Heart right ventricle (tissue), 16 donors: ENCODE measurements around the gene RPS24. TPM values are rescaled to one million over a fixed set of nuclear protein-coding genes. Genes with fewer than 3 reads are reported as not detected.

Source experiments
- ATAC-seq, 8 donors: fragments of 200-7000 bp; cut with Tn5 transposase; one replicate each; pipeline ENCODE4 v1.9.1; 2020; ENCODE audit warnings: mild to moderate bottlenecking in 8 of 8, moderate library complexity in 8 of 8, moderate number of reproducible peaks in 1 of 8
- DNase-seq, 2 donors: peaks; one replicate each; pipeline ENCODE4 v3.0.0-alpha.2; 2020
- H3K27ac ChIP-seq, 10 donors: fragments of 200-600 bp; sonication (generic) in 2 of 10; one replicate each; pipeline versions ENCODE4 v1.5.0 to v1.8.0; 2020 to 2022; ENCODE audit warnings: mild to moderate bottlenecking in 3 of 10
- H3K27me3 ChIP-seq, 7 donors: fragments of 200-600 bp; one replicate each; pipeline ENCODE4 v1.8.0; 2021 to 2022; ENCODE audit warnings: mild to moderate bottlenecking in 2 of 7
- H3K36me3 ChIP-seq, 9 donors: fragments of 200-600 bp; sonication (generic) in 1 of 9; one replicate each; pipeline versions ENCODE4 v1.5.0 to v1.8.0; 2020 to 2022; ENCODE audit warnings: mild to moderate bottlenecking in 2 of 9
- H3K4me1 ChIP-seq, 9 donors: fragments of 200-600 bp; sonication (generic) in 1 of 9; one replicate each; pipeline versions ENCODE4 v1.5.0 to v1.8.0; 2020 to 2022; ENCODE audit warnings: mild to moderate bottlenecking in 4 of 9
- H3K4me3 ChIP-seq, 10 donors: fragments of 200-600 bp; sonication (generic) in 2 of 10; one replicate each; pipeline versions ENCODE4 v1.5.0 to v1.8.0; 2020 to 2022; ENCODE audit warnings: mild to moderate bottlenecking in 7 of 10, moderate library complexity in 2 of 10
- H3K9me3 ChIP-seq, 11 donors: fragments of 200-600 bp in 10 of 11; sonication (generic) in 2 of 11; one replicate each; pipeline versions ENCODE4 v1.5.0 to v1.8.0; 2013 to 2022; ENCODE audit warnings: mild to moderate bottlenecking in 2 of 11, control low read depth in 1 of 11, moderate library complexity in 1 of 11
- WGBS, 2 donors: extraction: QIAGEN DNeasy Blood & Tissue Kit; methylation state at CpG; one replicate each; pipeline ENCODE4 v1.1.7; 2013; ENCODE audit warnings: inconsistent platforms in 1 of 2; 5-methylcytosine and 5-hydroxymethylcytosine counted together
- intact Hi-C, 10 donors: fragments of 100-400 bp; cut with DNase I; formaldehyde crosslinking; loops; one replicate each; pipeline versions ENCODE4 v1.11.1 to v1.14.2; 2022
- polyA plus RNA-seq, 2 donors: library from polyadenylated mRNA; stranded (reverse); fragments of 200-250 nt; gene quantifications; one replicate each; pipeline ENCODE4 v1.2.3, GENCODE V29; 2013
- total RNA-seq, 10 donors: library from RNA; stranded (reverse); fragmentation: NEBNext Ultra II Directional in 3 of 10; extraction: Animal tissue kit (Norgen Biotek cat#: 25700) in 3 of 10; gene quantifications; one replicate each; pipeline versions ENCODE4 v1.2.1 to v1.2.4, GENCODE V29; 2021 to 2023
- TF ChIP-seq, protein P1 (sequence below), 9 donors: fragments of 200-600 bp; sonication (generic) in 2 of 9; IDR thresholded peaks; one replicate each; pipeline versions ENCODE4 v1.5.0 to v1.8.0; 2021 to 2022; ENCODE audit warnings: antibody characterized with exemption in 9 of 9, mild to moderate bottlenecking in 5 of 9, moderate library complexity in 1 of 9
- donor health status: Arrhythmogenic right ventricular cardiomyopathy.
- donor health status: ischemic (EF 13 %, LVEDD 7.1; RV severe dilation, severe dysfunction).
- donor health status: healthy with polysubstance abuse.
- donor health status: DM: no; HTN: yes; CAD: no.
- donor health status: DM: no; HTN: no; CAD: no.
- donor health status: ischemic (EF 25% LVEDD 6.9; RV normal size, moderate dysfunction).
- donor health status: ischemic (EF 25% LVEDD 5.7; RV mildly dilated, moderate dysfunction).
- donor health status: healthy.
- donor health status: DM: yes; HTN: yes; CAD: no.
- donor health status: Ischemic cardiomyopathy.
- donor health status: ischemic (EF 35%, LVEDD 5.7; RV mildly dilated, moderate dysfunction).
- donor health status: nonischemic (EF 11% LVEDD 7.7; RV severe dilation, severe dysfunction).
- donor health status: DM: yes; HTN: yes; CAD: no.
- donor health status: PGD.
- donor health status: ischemic (EF 29% LVEDD 5.4; RV normal size, mild dysfunction).
- donor health status: nonischemic (EF 23%, LVEDD 6.1; RV moderate dilation, normal function).

RPS24 gene
- total and polyA plus RNA-seq, 12 donors = 568 to 4,355 (median 813) TPM

DNA sequence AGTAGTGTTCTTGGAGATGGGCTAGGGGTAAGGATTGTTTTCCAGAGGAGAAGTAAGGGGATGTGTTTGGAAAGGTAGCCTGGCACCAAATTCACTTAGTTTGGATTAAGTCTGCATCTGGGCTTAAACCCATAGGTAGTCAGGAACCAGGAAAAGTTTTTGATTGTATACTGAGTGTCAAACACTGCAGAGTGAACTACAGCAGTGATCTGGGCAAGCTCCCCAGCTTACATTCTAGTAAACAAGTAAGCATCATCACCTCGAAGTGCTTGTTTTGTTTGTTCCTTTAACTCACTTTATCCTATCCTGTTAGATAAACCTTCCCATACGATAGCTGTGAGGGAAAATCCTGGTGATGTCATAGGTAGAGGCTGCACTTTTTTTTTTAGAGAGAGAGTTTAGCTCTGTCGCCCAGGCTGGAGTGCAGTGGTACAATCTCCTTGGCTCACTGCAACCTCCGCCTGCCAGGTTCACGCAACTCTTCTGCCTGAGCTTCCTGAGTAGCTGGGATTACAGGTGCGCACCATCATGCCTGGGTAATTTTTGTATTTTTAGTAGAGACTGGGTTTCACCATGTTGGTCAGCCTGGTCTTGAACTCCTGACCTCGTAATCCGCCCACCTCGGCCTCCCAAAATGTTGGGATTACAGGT, 2.4 kb downstream of the RPS24 start:
- Histone ChIP-seq H3K4me3 (no peak overlapping the region), H3K27ac (no peak overlapping the region), H3K4me1 (peaks cover 0 to 59% (median 21%) of the 10 kb centered on the region in 9 donors), H3K27me3 (no peaks in the 10 kb centered on the region), H3K36me3 (peaks cover 3 to 62% (median 56%) of the 10 kb centered on the region in 9 donors), H3K9me3 (no peaks in the 10 kb centered on the region)
- WGBS, 2 donors = 77% methylated on average over 9 of the region's 9 CpGs
- TF ChIP-seq, protein P1, sequence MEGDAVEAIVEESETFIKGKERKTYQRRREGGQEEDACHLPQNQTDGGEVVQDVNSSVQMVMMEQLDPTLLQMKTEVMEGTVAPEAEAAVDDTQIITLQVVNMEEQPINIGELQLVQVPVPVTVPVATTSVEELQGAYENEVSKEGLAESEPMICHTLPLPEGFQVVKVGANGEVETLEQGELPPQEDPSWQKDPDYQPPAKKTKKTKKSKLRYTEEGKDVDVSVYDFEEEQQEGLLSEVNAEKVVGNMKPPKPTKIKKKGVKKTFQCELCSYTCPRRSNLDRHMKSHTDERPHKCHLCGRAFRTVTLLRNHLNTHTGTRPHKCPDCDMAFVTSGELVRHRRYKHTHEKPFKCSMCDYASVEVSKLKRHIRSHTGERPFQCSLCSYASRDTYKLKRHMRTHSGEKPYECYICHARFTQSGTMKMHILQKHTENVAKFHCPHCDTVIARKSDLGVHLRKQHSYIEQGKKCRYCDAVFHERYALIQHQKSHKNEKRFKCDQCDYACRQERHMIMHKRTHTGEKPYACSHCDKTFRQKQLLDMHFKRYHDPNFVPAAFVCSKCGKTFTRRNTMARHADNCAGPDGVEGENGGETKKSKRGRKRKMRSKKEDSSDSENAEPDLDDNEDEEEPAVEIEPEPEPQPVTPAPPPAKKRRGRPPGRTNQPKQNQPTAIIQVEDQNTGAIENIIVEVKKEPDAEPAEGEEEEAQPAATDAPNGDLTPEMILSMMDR (IDR thresholded peaks at IDR 0.05) = no peak
- intact Hi-C loops = no loop called here
- DNase-seq (no peak), ATAC-seq (no peak)

DNA sequence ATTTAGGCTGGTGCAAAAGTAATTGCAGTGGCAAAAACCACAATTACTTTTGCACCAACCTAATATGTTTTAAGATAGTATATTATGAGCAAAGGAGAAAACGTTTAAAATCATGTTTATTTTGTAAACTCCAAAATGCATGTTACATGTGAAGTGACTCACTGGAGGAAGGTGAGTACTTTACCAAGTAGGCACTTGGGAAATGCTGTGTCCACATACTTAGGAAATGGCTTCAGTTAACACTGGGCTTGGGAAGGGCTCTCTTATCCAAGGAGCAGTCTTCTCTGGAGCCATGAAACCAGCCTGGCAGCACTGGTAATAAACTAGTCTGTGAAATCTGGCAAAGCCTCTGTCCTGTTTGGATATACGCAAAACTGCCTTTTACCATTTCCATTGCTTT, 4.4 kb downstream of the RPS24 start:
- WGBS, 2 donors = 72 to 85% methylated on average over 2 of the region's 2 CpGs
- intact Hi-C loops = no loop called here
- DNase-seq (no peak), ATAC-seq (no peak)
- no peaks in the 10 kb centered on the region for H3K9me3 ChIP-seq
- TF ChIP-seq, protein P1 (IDR thresholded peaks at IDR 0.05) = no peak
- H3K36me3 ChIP-seq = peaks cover 3 to 81% (median 70%) of the 10 kb centered on the region in 9 donors
- peaks cover 0 to 58% (median 24%) of the 10 kb centered on the region in 9 donors for H3K4me1 ChIP-seq
- H3K4me3 ChIP-seq = no peak overlapping the region
- H3K27ac ChIP-seq = no peak overlapping the region
- H3K27me3 ChIP-seq = no peaks in the 10 kb centered on the region

DNA sequence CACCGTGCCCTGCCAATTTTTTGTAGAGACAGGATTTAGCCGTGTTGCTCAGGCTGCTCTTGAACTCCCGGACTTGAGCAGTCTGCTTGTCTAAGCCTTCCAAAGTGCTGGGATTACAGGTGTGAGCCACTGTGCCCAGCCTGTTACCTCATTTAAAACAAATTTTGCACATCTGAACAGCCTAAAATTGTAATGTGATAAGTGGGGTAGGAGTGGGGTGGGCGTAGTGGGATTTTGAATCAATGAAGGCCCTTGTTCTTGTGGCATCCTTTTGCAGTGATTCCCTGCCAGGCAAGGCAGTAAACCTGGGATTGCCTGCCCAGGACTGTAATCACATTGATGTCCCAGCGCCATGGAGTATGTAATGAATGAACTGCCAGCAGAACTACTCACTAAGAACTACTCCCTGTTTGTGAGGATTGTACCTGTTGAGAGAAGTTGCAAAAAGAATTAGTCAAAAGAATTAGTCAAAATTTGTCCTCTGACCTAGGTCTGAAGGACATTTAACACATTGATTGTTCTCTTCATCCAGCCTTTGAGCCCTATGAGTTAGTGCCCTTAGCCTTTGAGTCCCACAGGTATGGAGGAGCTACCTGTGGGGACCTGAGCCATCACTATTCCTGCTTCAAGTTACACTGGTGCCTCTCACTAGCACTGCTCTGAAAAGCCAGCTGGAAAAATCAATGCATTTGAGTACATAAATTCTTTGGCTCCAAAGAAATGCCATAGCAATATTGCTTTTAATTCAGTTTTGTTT, 5.3 kb downstream of the RPS24 start:
- intact Hi-C loops = no loop called here
- Histone ChIP-seq H3K27ac (no peak overlapping the region), H3K36me3 (peaks cover 3 to 81% (median 70%) of the 10 kb centered on the region in 9 donors), H3K4me1 (peaks cover 0 to 57% (median 24%) of the 10 kb centered on the region in 9 donors), H3K9me3 (no peaks in the 10 kb centered on the region), H3K4me3 (no peak overlapping the region), H3K27me3 (no peaks in the 10 kb centered on the region)
- WGBS, 2 donors = 82 to 86% methylated on average over 5 of the region's 5 CpGs
- DNase-seq = no peak
- TF ChIP-seq, protein P1 (IDR thresholded peaks at IDR 0.05) = no peak
- ATAC-seq = no peak

DNA sequence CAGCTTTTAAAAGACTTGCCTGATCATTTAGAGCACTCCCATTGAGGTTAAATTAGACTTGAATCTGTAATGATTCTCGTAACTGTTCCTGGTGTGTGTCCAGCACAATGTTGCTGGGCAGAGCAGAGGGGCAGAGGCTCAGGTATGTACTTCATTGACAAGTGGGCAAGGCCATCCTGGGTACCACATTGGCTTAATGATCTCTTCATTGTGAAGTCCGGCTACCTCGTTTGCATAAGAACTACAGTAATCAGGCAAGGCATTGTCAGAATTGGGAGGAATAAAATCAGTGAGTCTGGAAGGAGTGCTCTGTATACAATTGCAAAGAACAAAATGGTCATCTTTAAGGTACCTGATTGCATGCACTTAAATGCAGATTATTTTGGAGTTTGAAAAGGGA, 6.1 kb downstream of the RPS24 start:
- Histone ChIP-seq H3K27me3 (no peaks in the 10 kb centered on the region), H3K36me3 (peaks cover 3 to 81% (median 68%) of the 10 kb centered on the region in 9 donors), H3K27ac (no peak overlapping the region), H3K4me3 (no peak overlapping the region), H3K9me3 (no peaks in the 10 kb centered on the region), H3K4me1 (peaks cover 0 to 52% (median 22%) of the 10 kb centered on the region in 9 donors)
- WGBS, 2 donors = 80 to 87% methylated on average over 3 of the region's 3 CpGs
- TF ChIP-seq, protein P1 (IDR thresholded peaks at IDR 0.05) = no peak
- ATAC-seq = no peak
- intact Hi-C loops = loop anchor here in 5 of 10 donors (10.0 kb wide), 4 partner anchors 265 to 1155 kb away; partner anchors contain the start of gene ZMIZ1 (in 1 of the 5)
- DNase-seq = no peak
